HG03378 (cell line): ENCODE data around the gene MMGT1.
"Not testable (repeated sequence)": the region's sequence is repeated elsewhere in the genome, so short reads cannot be mapped to it uniquely, and the experiment has no call there.

Source experiments
- ATAC-seq: cut with Tn5 transposase; IDR thresholded peaks from one replicate; pipeline ENCODE4 v1.9.1; 2021; ENCODE audit warnings: mild to moderate bottlenecking, moderate library complexity; ENCODE audit not compliant: unreplicated experiment

MMGT1 gene

DNA sequence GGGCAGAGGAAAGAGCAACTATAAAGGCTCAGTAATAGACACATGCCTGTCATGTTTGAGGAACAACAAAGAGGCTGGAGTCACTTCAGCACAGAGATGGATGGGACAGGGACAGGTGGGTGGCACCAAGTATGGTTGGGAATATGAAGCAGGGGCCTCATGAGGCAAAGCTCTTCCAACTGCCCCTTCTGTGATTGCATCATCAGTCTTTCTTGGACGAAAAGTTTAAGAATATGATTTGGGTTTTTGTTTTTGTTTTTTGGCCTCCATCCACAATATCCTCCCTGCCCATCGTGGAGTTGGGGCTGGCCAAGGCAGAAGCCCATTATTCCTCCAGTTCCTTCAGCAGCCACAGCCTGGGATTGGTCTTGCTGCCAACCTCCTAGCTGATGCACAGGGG, 45.9 kb downstream of the MMGT1 start:
- no peak for ATAC-seq

DNA sequence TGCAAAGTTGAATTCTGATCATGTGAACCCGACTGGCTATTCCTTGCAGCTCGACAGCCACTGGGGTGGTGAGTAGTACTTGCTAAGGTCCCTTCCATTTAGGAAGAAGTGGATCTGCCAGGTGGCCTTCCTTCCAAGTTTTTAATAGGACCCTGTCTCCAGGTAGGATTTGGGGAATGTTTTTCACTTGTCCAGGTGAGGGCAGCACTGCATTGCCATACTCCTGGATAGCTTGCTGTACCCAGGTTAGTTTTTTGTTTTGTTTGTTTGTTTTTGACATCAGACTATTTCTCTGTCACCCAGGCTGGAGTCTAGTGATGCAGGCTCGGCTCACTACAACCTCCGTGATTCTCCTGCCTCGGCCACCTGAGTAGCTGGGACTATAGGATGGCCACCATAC, 50.4 kb downstream of the MMGT1 start:
- ATAC-seq = no peak

DNA sequence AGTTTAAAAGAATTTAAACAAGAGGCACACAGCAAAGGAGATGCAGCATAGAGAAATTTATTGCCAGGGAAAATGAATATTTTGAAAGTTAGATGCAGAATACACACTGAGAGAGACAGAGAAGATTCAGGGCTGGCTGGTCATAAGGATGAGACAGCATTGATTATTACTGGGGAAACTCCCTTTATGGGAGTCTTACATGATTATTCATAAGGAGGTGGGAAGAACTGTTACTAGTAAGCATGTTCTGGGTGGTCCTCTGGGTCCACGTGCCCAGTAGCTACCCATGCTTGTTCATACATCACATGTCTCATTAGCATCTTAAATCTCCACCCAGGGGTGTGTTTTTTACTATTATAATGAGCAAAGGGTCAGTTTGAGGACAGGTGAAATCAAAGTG, 53.3 kb downstream of the MMGT1 start:
- not testable (repeated sequence) for ATAC-seq

DNA sequence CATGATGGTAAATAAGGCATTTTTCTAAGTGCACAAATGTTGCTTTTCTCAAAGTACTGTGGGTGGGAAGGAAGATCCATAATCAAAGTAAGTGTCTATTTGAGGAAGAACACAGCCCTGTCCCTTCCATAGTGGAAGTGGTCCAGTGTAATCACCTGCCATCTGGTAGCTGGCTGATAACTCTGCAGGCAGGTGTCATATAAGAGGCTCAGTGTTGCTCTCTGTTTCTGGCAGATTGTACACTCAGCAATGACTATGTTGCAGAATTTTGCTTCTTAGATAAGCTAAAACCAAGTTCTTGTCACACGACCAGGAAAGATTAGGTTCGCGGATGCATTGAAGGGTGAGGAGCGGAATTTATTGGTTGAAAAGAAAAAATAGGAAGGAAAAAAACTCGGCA, 59.4 kb downstream of the MMGT1 start:
- ATAC-seq = no peak
